Heart left ventricle (tissue), 16 donors: ENCODE data around the gene SAP30L. TPM values are rescaled to one million over a fixed set of nuclear protein-coding genes. Genes with fewer than 3 reads are reported as not detected.

Source experiments
- ATAC-seq, 4 donors: fragments of 200-7000 bp; cut with Tn5 transposase; one replicate each; pipeline ENCODE4 v1.9.1; 2020 to 2022; ENCODE audit warnings: moderate library complexity in 4 of 4, mild to moderate bottlenecking in 3 of 4, moderate number of reproducible peaks in 1 of 4
- DNase-seq, 5 donors: peaks; one replicate each; pipeline ENCODE4 v3.0.0-alpha.2; 2020
- H3K27ac ChIP-seq, 12 donors: fragments of 200-600 bp; sonication (generic) in 4 of 12; one replicate each; pipeline versions ENCODE4 v1.5.0 to v1.8.0; 2016 to 2022; ENCODE audit warnings: mild to moderate bottlenecking in 2 of 12
- H3K27me3 ChIP-seq, 9 donors: fragments of 200-600 bp; sonication (generic) in 2 of 9; one replicate each; pipeline versions ENCODE4 v1.5.1 to v1.8.0; 2016 to 2022; ENCODE audit warnings: mild to moderate bottlenecking in 3 of 9
- H3K36me3 ChIP-seq, 9 donors: fragments of 200-600 bp; sonication (generic) in 2 of 9; one replicate each; pipeline versions ENCODE4 v1.5.0 to v1.8.0; 2018 to 2022; ENCODE audit warnings: mild to moderate bottlenecking in 2 of 9
- H3K4me1 ChIP-seq, 12 donors: fragments of 200-600 bp; sonication (generic) in 4 of 12; one replicate each; pipeline versions ENCODE4 v1.5.0 to v1.8.0; 2016 to 2022; ENCODE audit warnings: mild to moderate bottlenecking in 3 of 12
- H3K4me3 ChIP-seq, 12 donors: fragments of 200-600 bp; sonication (generic) in 4 of 12; one replicate each; pipeline versions ENCODE4 v1.5.0 to v1.8.0; 2017 to 2022; ENCODE audit warnings: mild to moderate bottlenecking in 9 of 12, moderate library complexity in 4 of 12
- H3K9me3 ChIP-seq, 12 donors: fragments of 200-600 bp; sonication (generic) in 4 of 12; one replicate each; pipeline versions ENCODE4 v1.5.0 to v1.8.0; 2016 to 2022; ENCODE audit warnings: mild to moderate bottlenecking in 1 of 12
- CTCF ChIP-seq, 12 donors: fragments of 200-600 bp; sonication (generic) in 4 of 12; IDR thresholded peaks; one replicate each; pipeline versions ENCODE4 v1.5.0 to v1.8.0; 2018 to 2022; ENCODE audit warnings: antibody characterized with exemption in 12 of 12, mild to moderate bottlenecking in 5 of 12
- POLR2A ChIP-seq, 2 donors: fragments of 450-650 bp; IDR thresholded peaks; one replicate each; pipeline ENCODE4 v1.6.1; 2017; ENCODE audit warnings: antibody characterized with exemption in 2 of 2, mild to moderate bottlenecking in 2 of 2, moderate library complexity in 2 of 2
- WGBS, 4 donors: extraction: QIAGEN DNeasy Blood & Tissue Kit in 2 of 4; methylation state at CpG; one replicate each; pipeline versions ENCODE4 v1.1.5 to v1.1.7; 2013 to 2018; 5-methylcytosine and 5-hydroxymethylcytosine counted together
- intact Hi-C, 10 donors: fragments of 100-400 bp; cut with DNase I; formaldehyde crosslinking; loops; one replicate each; pipeline versions ENCODE4 v1.11.1 to v1.14.2; 2022
- polyA plus RNA-seq, 2 donors: library from polyadenylated mRNA; stranded (reverse); fragments of 200-250 nt; gene quantifications; one replicate each; pipeline ENCODE4 v1.2.3, GENCODE V29; 2013
- total RNA-seq, 9 donors: library from RNA; depleted of rRNA in 2 of 9; stranded (reverse); fragments of >200 nt in 2 of 9; fragmentation: NEBNext Ultra II Directional in 3 of 9; extraction: Animal tissue kit (Norgen Biotek cat#: 25700) in 3 of 9; gene quantifications; one replicate each; pipeline versions ENCODE4 v1.1.0 to v1.2.4, GENCODE V29; 2016 to 2023
- donor health status: ischemic (EF 13 %, LVEDD 7.1; RV severe dilation, severe dysfunction).
- donor health status: healthy with polysubstance abuse.
- donor health status: DM: no; HTN: yes; CAD: no.
- donor health status: DM: no; HTN: no; CAD: no.
- donor health status: ischemic (EF 25% LVEDD 6.9; RV normal size, moderate dysfunction).
- donor health status: ischemic (EF 25% LVEDD 5.7; RV mildly dilated, moderate dysfunction).
- donor health status: healthy.
- donor health status: DM: yes; HTN: yes; CAD: no.
- donor health status: ischemic (EF 35%, LVEDD 5.7; RV mildly dilated, moderate dysfunction).
- donor health status: nonischemic (EF 11% LVEDD 7.7; RV severe dilation, severe dysfunction).
- donor health status: DM: yes; HTN: yes; CAD: no.
- donor health status: PGD.
- donor health status: ischemic (EF 29% LVEDD 5.4; RV normal size, mild dysfunction).
- donor health status: nonischemic (EF 23%, LVEDD 6.1; RV moderate dilation, normal function).

Gene SAP30L
- total and polyA plus RNA-seq, 11 donors, result 19.7 to 55.5 (median 37.4) TPM

GRCh38 chr5:154486427-154486866, 40.6 kb downstream of the SAP30L start:
- no peak for DNase-seq
- ATAC-seq, result no peak
- intact Hi-C loops, result no loop called here
- Histone ChIP-seq H3K9me3 (no peaks in the 10 kb centered on the region), H3K4me3 (no peak overlapping the region), H3K27ac (peak overlapping the region in 1 of 12 donors; percentile 95), H3K27me3 (peaks cover 19 to 94% (median 61%) of the 10 kb centered on the region in 9 donors), H3K4me1 (peaks cover 0 to 15% (median 8%) of the 10 kb centered on the region in 12 donors), H3K36me3 (no peaks in the 10 kb centered on the region)
- 25 to 46% (median 40%) methylated on average over 4 of the region's 4 CpGs for WGBS, 4 donors
- no peak for TF ChIP-seq POLR2A (IDR thresholded peaks at IDR 0.05)
- no peak for TF ChIP-seq CTCF (IDR thresholded peaks at IDR 0.05)

- ATAC-seq, result no peak
These were observed 41.7 kb downstream of the SAP30L start for GRCh38 chr5:154487541-154487940.

GRCh38 chr5:154491941-154492340, 46.1 kb downstream of the SAP30L start:
- DNase-seq, result no peak
- 57 to 71% (median 63%) methylated on average over 2 of the region's 2 CpGs for WGBS, 4 donors
- H3K4me1 ChIP-seq, result no peaks in the 10 kb centered on the region
- H3K27me3 ChIP-seq, result peaks cover 0 to 86% (median 15%) of the 10 kb centered on the region in 9 donors
- H3K4me3 ChIP-seq, result no peak overlapping the region
- no peaks in the 10 kb centered on the region for H3K9me3 ChIP-seq
- H3K27ac ChIP-seq, result no peak overlapping the region
- intact Hi-C loops, result no loop called here
- no peaks in the 10 kb centered on the region for H3K36me3 ChIP-seq
- ATAC-seq, result no peak
- TF ChIP-seq CTCF (IDR thresholded peaks at IDR 0.05) (no peak), POLR2A (IDR thresholded peaks at IDR 0.05) (no peak)

More at GRCh38 chr5:154487541-154487940, 41.7 kb downstream of the SAP30L start:
- Histone ChIP-seq H3K4me3 (no peak overlapping the region), H3K27me3 (peaks cover 12 to 92% (median 52%) of the 10 kb centered on the region in 9 donors), H3K4me1 (peaks cover 0 to 15% (median 8%) of the 10 kb centered on the region in 12 donors), H3K27ac (no peak overlapping the region), H3K9me3 (no peaks in the 10 kb centered on the region), H3K36me3 (no peaks in the 10 kb centered on the region)
- 50 to 58% (median 51%) methylated on average over 2 of the region's 2 CpGs for WGBS, 4 donors
- no peak for DNase-seq
- intact Hi-C loops, result no loop called here
- TF ChIP-seq POLR2A (IDR thresholded peaks at IDR 0.05) (no peak), CTCF (IDR thresholded peaks at IDR 0.05) (no peak)

GRCh38 chr5:154493274-154493673, 47.5 kb downstream of the SAP30L start:
- Histone ChIP-seq H3K36me3 (no peaks in the 10 kb centered on the region), H3K27me3 (peaks cover 0 to 76% (median 14%) of the 10 kb centered on the region in 9 donors), H3K9me3 (no peaks in the 10 kb centered on the region), H3K4me3 (no peak overlapping the region), H3K4me1 (no peaks in the 10 kb centered on the region), H3K27ac (no peak overlapping the region)
- WGBS, 4 donors, result 55 to 73% (median 64%) methylated on average over 16 to 29 of the region's 29 CpGs
- DNase-seq (no peak), ATAC-seq (no peak)
- intact Hi-C loops, result no loop called here
- TF ChIP-seq CTCF (IDR thresholded peaks at IDR 0.05), result no peak
- TF ChIP-seq POLR2A (IDR thresholded peaks at IDR 0.05), result no peak
